ENCODE results near the gene KCNN1.

- no peak for TF ChIP-seq ELF4 (IDR thresholded peaks at IDR 0.05)
- no peak for TF ChIP-seq PKNOX1 (IDR thresholded peaks at IDR 0.05)
- TF ChIP-seq SP1 (IDR thresholded peaks at IDR 0.05): no peak
- no peak for TF ChIP-seq TARDBP (IDR thresholded peaks at IDR 0.05)
- no peak for TF ChIP-seq FOXK2 (IDR thresholded peaks at IDR 0.05)
- no peak for TF ChIP-seq ARNT (IDR thresholded peaks at IDR 0.05)
- no peak for TF ChIP-seq L3MBTL2 (conservative IDR thresholded peaks at IDR 0.05)
- no peak for TF ChIP-seq SUZ12 (IDR thresholded peaks at IDR 0.05)
- TF ChIP-seq LEF1 (IDR thresholded peaks at IDR 0.05; ENCODE audit: borderline replicate concordance): no peak
- no peak for TF ChIP-seq FOXA1 (IDR thresholded peaks at IDR 0.05)
- TF ChIP-seq FOXM1 (IDR thresholded peaks at IDR 0.05; ENCODE audit: borderline replicate concordance): no peak
- TF ChIP-seq HDGF (IDR thresholded peaks at IDR 0.05; ENCODE audit: borderline replicate concordance): no peak
- TF ChIP-seq ZNF384 (IDR thresholded peaks at IDR 0.05): no peak
- no peak for TF ChIP-seq BHLHE40 (IDR thresholded peaks at IDR 0.05; ENCODE audit: borderline replicate concordance)
These were observed 14.7 kb downstream of the KCNN1 start for GRCh38 chr19:17981611-17982010.
